CD4-positive, alpha-beta memory T cell (primary cell): ENCODE measurements around the gene EIF4H. TPM values are rescaled to one million over a fixed set of nuclear protein-coding genes. Genes with fewer than 3 reads are reported as not detected.

ENCODE experiments used
- CTCF ChIA-PET: fragments of 350-600 bp; sonication (Branson Sonifier 250); formaldehyde crosslinking; loops from one replicate; lab custom pipeline; 2021; ENCODE audit warnings: inconsistent platforms; ENCODE audit not compliant: partially characterized antibody; lab: Charles Lee
- POLR2A ChIA-PET: fragments of 350-600 bp; sonication (Branson Sonifier 250); formaldehyde crosslinking; loops from one replicate; lab custom pipeline; 2021; ENCODE audit not compliant: partially characterized antibody; lab: Charles Lee
- DNase-seq, 5 donors: peaks; one replicate each; pipeline versions ENCODE4 v3.0.0 to v3.0.0-alpha.2; 2020 to 2022; ENCODE audit warnings: mixed read lengths in 1 of 5
- H3K27ac ChIP-seq: one replicate; pipeline ENCODE4 v1.7.0; 2013; ENCODE audit warnings: low read depth, low read length
- H3K27me3 ChIP-seq: 2 replicates; pipeline ENCODE4 v1.7.0; 2013; ENCODE audit warnings: mild to moderate bottlenecking, low read length, moderate library complexity; ENCODE audit not compliant: insufficient read depth
- H3K36me3 ChIP-seq: 2 replicates; pipeline ENCODE4 v1.7.0; 2013; ENCODE audit warnings: mild to moderate bottlenecking, low read length, moderate library complexity; ENCODE audit not compliant: insufficient read depth
- H3K4me1 ChIP-seq: 2 replicates; pipeline ENCODE4 v1.7.0; 2013; ENCODE audit warnings: mild to moderate bottlenecking, low read length, moderate library complexity; ENCODE audit not compliant: insufficient read depth
- H3K4me3 ChIP-seq, 2 donors: one replicate each; pipeline ENCODE4 v1.7.0; 2013; ENCODE audit warnings: low read length in 2 of 2, mild to moderate bottlenecking in 1 of 2
- H3K9me3 ChIP-seq, 2 donors: one replicate each; pipeline ENCODE4 v1.7.0; 2013; ENCODE audit warnings: low read length in 2 of 2, control low read depth in 1 of 2; ENCODE audit not compliant: control insufficient read depth in 1 of 2
- H3K27ac Mint-ChIP-seq, 7 donors: one replicate each; pipeline ENCODE4 v1.8.0; 2020 to 2021; ENCODE audit warnings: mixed read lengths in 7 of 7, mild to moderate bottlenecking in 6 of 7, inconsistent platforms in 3 of 7, moderate library complexity in 3 of 7
- H3K27me3 Mint-ChIP-seq, 2 donors: one replicate each; pipeline ENCODE4 v1.8.0; 2020 to 2021; ENCODE audit warnings: mixed read lengths in 2 of 2
- H3K36me3 Mint-ChIP-seq, 2 donors: one replicate each; pipeline ENCODE4 v1.8.0; 2020 to 2021; ENCODE audit warnings: mixed read lengths in 2 of 2, inconsistent platforms in 1 of 2, mild to moderate bottlenecking in 1 of 2
- H3K4me1 Mint-ChIP-seq, 4 donors: one replicate each; pipeline ENCODE4 v1.8.0; 2020 to 2021; ENCODE audit warnings: mixed read lengths in 4 of 4, mild to moderate bottlenecking in 1 of 4
- H3K4me3 Mint-ChIP-seq, 8 donors: one replicate each; pipeline ENCODE4 v1.8.0; 2020 to 2021; ENCODE audit warnings: mixed read lengths in 8 of 8, mild to moderate bottlenecking in 7 of 8, moderate library complexity in 6 of 8, inconsistent platforms in 3 of 8
- H3K9me3 Mint-ChIP-seq, 8 donors: one replicate each; pipeline ENCODE4 v1.8.0; 2020 to 2021; ENCODE audit warnings: mixed read lengths in 8 of 8, mild to moderate bottlenecking in 5 of 8, inconsistent platforms in 3 of 8, moderate library complexity in 1 of 8
- intact Hi-C: fragments of 100-400 bp; cut with micrococcal nuclease; formaldehyde crosslinking; loops from one replicate; pipeline ENCODE4 v1.15.1; 2023
- polyA plus RNA-seq, 2 donors: library from polyadenylated mRNA; unstranded; fragments of 300-500 nt; fragmentation: Illumina TruSeq; gene quantifications; one replicate each; pipeline ENCODE4 v1.2.3, GENCODE V29; 2021
- total RNA-seq, 2 experiments: library from RNA; stranded (reverse); gene quantifications; one replicate each; pipeline ENCODE4 v1.2.3, GENCODE V29; 2021

Gene EIF4H
- total and polyA plus RNA-seq, 4 experiments from 2014 or later = 167 to 316 (median 196) TPM

- Mint-ChIP-seq H3K27me3 (no peaks in the 10 kb centered on the region), H3K4me3 (no peak overlapping the region)
- DNase-seq = no peak
Observed at GRCh38 chr7:74214816-74215630, 40.9 kb downstream of the EIF4H start.

GRCh38 chr7:74215921-74216320 is 41.8 kb downstream of the EIF4H start:
- no peak for DNase-seq
- no peak overlapping the region for H3K4me3 ChIP-seq
- H3K4me1 ChIP-seq = peaks cover 9% of the 10 kb centered on the region
- Mint-ChIP-seq H3K9me3 (no peaks in the 10 kb centered on the region), H3K4me1 (peaks cover 9 to 19% (median 13%) of the 10 kb centered on the region in 4 donors), H3K27ac (no peak overlapping the region), H3K36me3 (no peaks in the 10 kb centered on the region), H3K4me3 (no peak overlapping the region), H3K27me3 (no peaks in the 10 kb centered on the region)
- H3K27me3 ChIP-seq = no peaks in the 10 kb centered on the region
- intact Hi-C loops = no loop called here
- no peak overlapping the region for H3K27ac ChIP-seq
- no peaks in the 10 kb centered on the region for H3K9me3 ChIP-seq
- POLR2A ChIA-PET = no interaction called here
- CTCF ChIA-PET = no interaction called here
- H3K36me3 ChIP-seq = no peaks in the 10 kb centered on the region

More at GRCh38 chr7:74214816-74215630, 40.9 kb downstream of the EIF4H start:
- intact Hi-C loops = no loop called here
- ChIA-PET POLR2A (no interaction called here), CTCF (no interaction called here)
- no peak overlapping the region for H3K27ac Mint-ChIP-seq
- H3K4me1 Mint-ChIP-seq = peaks cover 9 to 19% (median 13%) of the 10 kb centered on the region in 4 donors
- Histone ChIP-seq H3K9me3 (no peaks in the 10 kb centered on the region), H3K4me3 (no peak overlapping the region), H3K36me3 (no peaks in the 10 kb centered on the region), H3K27me3 (no peaks in the 10 kb centered on the region), H3K4me1 (peaks cover 12% of the 10 kb centered on the region), H3K27ac (no peak overlapping the region)
- H3K36me3 Mint-ChIP-seq = no peaks in the 10 kb centered on the region
- no peaks in the 10 kb centered on the region for H3K9me3 Mint-ChIP-seq

- POLR2A ChIA-PET = no interaction called here
- intact Hi-C loops = no loop called here
- no peak overlapping the region for H3K27ac ChIP-seq
- H3K36me3 ChIP-seq = no peaks in the 10 kb centered on the region
- Mint-ChIP-seq H3K4me3 (no peak overlapping the region), H3K9me3 (no peaks in the 10 kb centered on the region), H3K27ac (peak overlapping the region in 1 of 7 donors; percentile 31), H3K4me1 (peaks cover 9 to 19% (median 13%) of the 10 kb centered on the region in 4 donors), H3K36me3 (no peaks in the 10 kb centered on the region), H3K27me3 (no peaks in the 10 kb centered on the region)
- DNase-seq = no peak
- no peaks in the 10 kb centered on the region for H3K27me3 ChIP-seq
- no peaks in the 10 kb centered on the region for H3K9me3 ChIP-seq
- CTCF ChIA-PET = interaction anchor here (2.7 to 3.0 kb wide), 2 partner anchors 8 to 10 kb away, joined by 10 to 14 read pairs; no protein-coding TSS in a partner anchor
- H3K4me1 ChIP-seq = peaks cover 9% of the 10 kb centered on the region
- H3K4me3 ChIP-seq = no peak overlapping the region
Observed at GRCh38 chr7:74216361-74216761, 42.2 kb downstream of the EIF4H start.

GRCh38 chr7:74217455-74218342 is 43.5 kb downstream of the EIF4H start:
- ChIA-PET POLR2A (interaction anchor here (0.9 kb wide), 1 partner anchor 11 kb away, joined by 3 read pairs; no protein-coding TSS in a partner anchor), CTCF (interaction anchor here (2.7 to 3.0 kb wide), 2 partner anchors 9 to 11 kb away, joined by 10 to 14 read pairs; no protein-coding TSS in a partner anchor)
- H3K4me3 ChIP-seq = no peak overlapping the region
- no peak for DNase-seq
- peaks cover 9% of the 10 kb centered on the region for H3K4me1 ChIP-seq
- no peaks in the 10 kb centered on the region for H3K9me3 ChIP-seq
- intact Hi-C loops = no loop called here
- H3K4me1 Mint-ChIP-seq = peaks cover 9 to 19% (median 13%) of the 10 kb centered on the region in 4 donors
- no peaks in the 10 kb centered on the region for H3K27me3 ChIP-seq
- H3K27me3 Mint-ChIP-seq = no peaks in the 10 kb centered on the region
- no peaks in the 10 kb centered on the region for H3K9me3 Mint-ChIP-seq
- H3K4me3 Mint-ChIP-seq = peak overlapping the region; percentile 20 to 66 (median 56)
- H3K27ac ChIP-seq = no peak overlapping the region
- no peaks in the 10 kb centered on the region for H3K36me3 ChIP-seq
- H3K36me3 Mint-ChIP-seq = no peaks in the 10 kb centered on the region
- H3K27ac Mint-ChIP-seq = peak overlapping the region in 5 of 7 donors; percentile 15 to 57 (median 50)

GRCh38 chr7:74218343-74218698 is 44.2 kb downstream of the EIF4H start:
- H3K4me3 Mint-ChIP-seq = peak overlapping the region in 3 of 8 donors; percentile 57 to 66 (median 61)
- H3K4me3 ChIP-seq = no peak overlapping the region
- POLR2A ChIA-PET = no interaction called here
- H3K4me1 Mint-ChIP-seq = peaks cover 9 to 22% (median 13%) of the 10 kb centered on the region in 4 donors
- CTCF ChIA-PET = interaction anchor here (2.7 to 3.0 kb wide), 2 partner anchors 10 to 12 kb away, joined by 10 to 14 read pairs; no protein-coding TSS in a partner anchor
- H3K36me3 Mint-ChIP-seq = no peaks in the 10 kb centered on the region
- H3K27ac Mint-ChIP-seq = peak overlapping the region in 1 of 7 donors; percentile 15
- H3K27ac ChIP-seq = no peak overlapping the region
- H3K4me1 ChIP-seq = peaks cover 9% of the 10 kb centered on the region
- intact Hi-C loops = no loop called here
- no peak for DNase-seq
- H3K36me3 ChIP-seq = no peaks in the 10 kb centered on the region
- H3K27me3 ChIP-seq = no peaks in the 10 kb centered on the region
- no peaks in the 10 kb centered on the region for H3K27me3 Mint-ChIP-seq
- no peaks in the 10 kb centered on the region for H3K9me3 Mint-ChIP-seq
- no peaks in the 10 kb centered on the region for H3K9me3 ChIP-seq

- H3K4me1 ChIP-seq = peaks cover 9% of the 10 kb centered on the region
- POLR2A ChIA-PET = no interaction called here
- H3K4me3 Mint-ChIP-seq = no peak overlapping the region
- no peak overlapping the region for H3K27ac Mint-ChIP-seq
- H3K27ac ChIP-seq = no peak overlapping the region
- peaks cover 9 to 22% (median 13%) of the 10 kb centered on the region in 4 donors for H3K4me1 Mint-ChIP-seq
- H3K9me3 Mint-ChIP-seq = no peaks in the 10 kb centered on the region
- no peaks in the 10 kb centered on the region for H3K36me3 ChIP-seq
- H3K9me3 ChIP-seq = no peaks in the 10 kb centered on the region
- DNase-seq = no peak
- H3K27me3 ChIP-seq = no peaks in the 10 kb centered on the region
- no peaks in the 10 kb centered on the region for H3K27me3 Mint-ChIP-seq
- H3K4me3 ChIP-seq = no peak overlapping the region
- H3K36me3 Mint-ChIP-seq = peaks cover 0 to 2% of the 10 kb centered on the region in 2 donors
- CTCF ChIA-PET = interaction anchor here (1.1 to 3.0 kb wide), 2 partner anchors 11 to 13 kb away, joined by 3 to 14 read pairs; no protein-coding TSS in a partner anchor
- intact Hi-C loops = no loop called here
Observed at GRCh38 chr7:74219416-74219815, 45.3 kb downstream of the EIF4H start.
